Stimulated activated CD8-positive, alpha-beta memory T cell treated with anti-CD3 and anti-CD28 coated beads, Interleukin-4, amount 100 ng/mL, for 1 hour (primary cell): ENCODE data around the gene HILPDA.
"Not testable (repeated sequence)": the region's sequence is repeated elsewhere in the genome, so short reads cannot be mapped to it uniquely, and the experiment has no call there.

Experiments
- DNase-seq, 2 donors: peaks; one replicate each; pipeline ENCODE4 v3.0.0-alpha.2; 2020; ENCODE audit warnings: low read depth in 2 of 2, low spot score in 1 of 2

Gene HILPDA

GRCh38 chr7:128431221-128431620 is 24.5 kb upstream of the HILPDA start:
- DNase-seq = no peak

DNA sequence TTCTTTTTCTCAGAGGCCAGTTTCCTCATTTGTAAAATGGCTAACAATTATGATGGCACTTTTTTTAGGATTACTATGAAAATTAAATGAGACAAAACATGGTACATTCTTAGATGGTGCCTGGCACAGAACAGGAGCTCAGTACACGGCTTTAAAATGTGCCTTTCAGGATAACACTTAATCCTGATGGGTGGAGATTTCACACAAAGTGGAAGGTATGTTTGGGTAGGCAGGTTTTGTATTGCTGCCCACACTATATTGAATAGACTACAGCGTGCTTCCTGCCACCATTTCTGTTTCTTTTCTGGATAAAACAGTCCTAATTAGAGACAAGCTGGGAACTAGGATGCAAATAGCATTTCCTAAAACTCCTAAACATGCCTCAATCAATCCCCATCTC is 23.9 kb upstream of the HILPDA start:
- DNase-seq = no peak

DNA sequence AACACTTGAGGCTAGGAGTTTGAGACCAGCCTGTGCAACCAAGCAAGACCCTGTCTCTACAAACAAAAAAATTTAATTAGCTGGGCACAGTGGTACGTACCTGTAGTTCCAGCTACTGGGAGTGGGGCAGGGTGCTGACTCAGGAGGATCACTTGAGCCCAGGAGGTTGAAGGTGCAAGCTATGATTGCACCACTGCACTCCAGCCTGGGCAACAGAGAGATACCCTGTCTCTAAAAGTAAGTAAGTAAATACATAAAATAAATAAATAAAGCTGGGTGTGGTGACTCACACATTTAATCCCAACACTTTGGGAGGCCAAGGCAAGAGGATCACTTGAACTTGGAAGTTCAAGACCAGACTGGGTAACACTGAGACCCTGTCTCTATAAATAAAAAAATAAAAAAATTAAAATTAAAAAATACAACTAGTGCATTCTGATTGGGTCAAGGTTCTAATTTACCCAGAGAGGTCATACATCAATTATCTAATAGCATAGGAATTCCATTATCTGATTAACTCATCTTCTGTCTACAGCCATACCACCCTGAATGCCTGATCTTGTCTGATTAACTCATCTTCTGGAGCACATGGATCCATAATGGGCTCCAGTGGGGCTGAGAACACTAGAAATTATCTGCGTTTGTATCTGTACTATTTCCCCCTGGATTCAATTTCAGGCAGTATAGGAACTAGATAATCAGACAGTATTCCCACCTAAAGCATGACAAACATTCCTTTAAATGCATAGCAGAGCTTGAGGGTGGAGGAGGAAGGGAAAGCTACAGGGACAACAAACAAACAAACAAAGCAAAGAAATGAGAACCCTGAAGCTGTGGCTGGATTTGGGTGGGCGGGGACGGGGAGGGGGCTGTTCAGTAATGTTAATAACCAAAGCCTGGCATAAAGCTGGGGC is 21.0 kb upstream of the HILPDA start:
- no peak for DNase-seq

DNA sequence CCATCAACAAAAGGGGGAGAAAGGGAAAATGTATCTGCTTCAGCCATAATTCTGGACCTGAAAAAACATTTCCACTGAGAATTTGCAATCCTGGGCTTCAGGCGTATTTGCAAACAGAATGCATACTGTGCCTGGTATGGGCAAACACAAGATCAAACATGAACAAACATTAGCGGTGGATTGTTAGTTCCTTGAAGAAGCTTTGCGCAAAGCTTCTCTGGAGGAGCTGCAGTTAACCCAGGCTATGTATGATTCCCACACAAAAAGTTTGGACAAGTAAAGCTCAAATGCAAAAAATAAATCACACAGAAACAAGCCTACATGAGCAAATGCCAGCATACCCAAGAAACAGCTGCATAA is 20.4 kb upstream of the HILPDA start:
- no peak for DNase-seq

DNA sequence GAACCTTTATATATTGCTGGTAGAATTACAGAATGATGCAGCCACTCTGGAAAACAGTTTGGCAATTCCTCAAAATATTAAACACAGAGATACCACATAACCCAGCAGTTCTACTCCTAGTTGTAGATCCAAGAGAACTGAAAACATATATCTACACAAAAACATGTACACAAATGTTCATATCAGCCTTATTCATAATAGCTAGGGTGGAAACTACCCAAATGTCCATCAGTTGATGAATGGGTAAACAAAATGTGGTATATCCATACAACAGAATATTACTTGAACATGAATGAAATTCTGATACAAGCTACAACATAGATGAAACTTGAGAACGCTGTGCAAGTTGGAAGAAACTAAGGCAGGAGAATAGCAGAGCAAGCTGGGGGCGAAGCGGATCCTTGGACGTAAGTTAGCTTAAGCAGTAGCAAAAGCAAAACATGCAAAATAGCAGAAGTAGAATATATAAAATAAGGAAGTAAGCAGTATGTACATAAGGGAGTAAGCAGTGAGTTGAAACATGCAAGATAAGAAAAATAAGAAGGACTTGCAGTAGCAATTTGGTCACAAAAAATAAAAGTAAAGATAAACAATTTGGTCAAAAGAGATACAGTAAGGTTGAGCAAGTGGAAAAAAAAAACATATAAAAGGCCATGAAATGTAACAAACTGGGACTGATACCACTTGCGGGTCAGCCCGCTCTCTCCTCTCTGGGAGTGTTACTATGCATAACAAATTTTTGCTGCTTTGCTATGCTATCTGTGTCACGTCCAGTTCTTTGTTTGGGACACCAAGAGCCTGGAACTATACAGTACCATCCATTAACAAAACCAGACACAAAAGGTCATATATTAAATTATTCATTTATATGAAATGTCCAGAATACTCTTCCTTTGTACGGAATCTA is 18.0 kb upstream of the HILPDA start:
- DNase-seq = no peak

- DNase-seq = no peak
These were observed 13.3 kb upstream of the HILPDA start for GRCh38 chr7:128442356-128442755.

GRCh38 chr7:128443831-128444600 is 11.7 kb upstream of the HILPDA start:
- DNase-seq = no peak

DNA sequence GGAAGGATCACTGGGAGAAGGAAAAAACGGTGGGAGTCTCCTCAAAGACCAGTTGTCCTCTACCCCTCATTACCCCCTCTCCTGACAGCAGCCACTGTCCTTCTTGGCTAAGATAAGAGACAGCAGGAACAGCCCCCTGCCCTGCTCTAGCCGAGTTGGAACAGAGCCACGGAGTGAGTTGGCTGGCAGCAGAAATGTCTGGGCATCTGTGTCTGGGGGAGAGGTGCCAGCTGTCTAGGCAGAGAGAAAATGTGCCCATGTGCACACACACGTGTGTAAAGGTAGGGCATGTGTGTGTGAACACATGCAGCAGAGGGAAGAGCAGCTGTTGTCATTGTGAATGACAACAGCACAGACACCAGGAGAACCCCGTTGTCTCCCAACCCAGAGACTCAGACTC is 9.4 kb upstream of the HILPDA start:
- DNase-seq = no peak

- DNase-seq = no peak
These were observed 7.6 kb upstream of the HILPDA start for GRCh38 chr7:128447941-128448564.

GRCh38 chr7:128448751-128449302 is 6.9 kb upstream of the HILPDA start:
- DNase-seq = no peak

DNA sequence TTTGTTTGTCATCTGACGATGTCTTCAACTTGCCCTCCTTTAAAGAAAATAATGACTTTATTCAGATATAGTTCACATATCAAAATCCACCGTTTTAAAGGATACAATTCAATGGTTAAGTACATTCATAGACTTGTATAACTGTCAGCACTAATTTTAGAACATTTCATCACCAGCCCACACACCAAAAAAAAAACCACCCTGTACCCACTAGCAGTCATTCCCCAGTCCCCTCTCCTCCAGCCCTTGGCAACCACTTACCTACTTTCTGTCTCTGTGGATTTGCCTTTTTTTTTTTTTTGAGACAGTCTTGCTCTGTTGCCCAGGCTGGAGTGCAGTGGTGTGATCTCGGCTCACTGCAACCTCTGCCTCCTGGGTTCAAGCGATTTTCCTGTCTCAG is 5.3 kb upstream of the HILPDA start:
- no peak for DNase-seq

DNA sequence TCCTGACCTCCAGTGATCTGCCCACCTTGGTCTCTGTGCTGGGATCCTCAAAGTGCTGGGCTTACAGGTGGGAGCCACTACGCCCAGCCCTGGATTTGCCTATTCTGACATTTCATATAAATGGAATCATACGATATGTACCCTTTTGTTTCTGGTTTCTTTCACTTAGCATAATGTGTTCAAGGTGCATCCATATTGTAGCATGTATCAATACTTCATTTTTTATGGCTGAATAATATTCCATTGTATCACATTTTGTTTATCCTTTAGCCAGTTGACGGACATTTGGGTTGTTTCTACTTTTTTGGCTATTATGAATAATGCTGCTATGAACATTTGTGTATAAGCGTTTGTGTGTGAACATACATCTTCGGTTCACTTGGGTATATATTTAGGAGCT is 4.8 kb upstream of the HILPDA start:
- DNase-seq = no peak

DNA sequence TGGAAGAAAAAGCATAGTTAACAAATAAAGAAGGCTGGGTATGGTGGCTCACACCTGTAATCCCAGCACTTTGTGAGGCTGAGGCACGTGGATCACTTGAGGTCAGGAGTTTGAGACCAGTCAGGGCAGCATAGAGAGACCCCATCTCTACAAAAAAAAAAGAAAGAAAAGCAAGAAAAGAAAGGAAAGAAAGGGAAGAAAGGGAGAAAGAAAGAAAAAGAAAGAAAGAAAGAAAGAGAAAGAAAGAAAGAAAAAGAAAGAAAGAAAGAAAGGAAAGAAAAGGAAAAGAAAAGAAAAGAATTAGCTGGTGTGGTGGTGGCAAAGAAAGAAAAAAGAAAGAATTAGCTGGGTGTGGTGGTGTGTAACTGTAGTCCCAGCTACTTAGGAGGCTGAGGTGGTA is 3.1 kb upstream of the HILPDA start:
- no peak for DNase-seq

GRCh38 chr7:128453836-128454804 is 1.6 kb upstream of the HILPDA start:
- DNase-seq = no peak

GRCh38 chr7:128454808-128455542 is 703 bp upstream of the HILPDA start:
- DNase-seq = no peak

- DNase-seq = no peak
These were observed 612 bp downstream of the HILPDA start for GRCh38 chr7:128456255-128456725.

- not testable (repeated sequence) for DNase-seq
These were observed 1.7 kb downstream of the HILPDA start for GRCh38 chr7:128457385-128457784.

GRCh38 chr7:128458956-128459355 is 3.3 kb downstream of the HILPDA start:
- DNase-seq = no peak
